Ovary (tissue), 3 donors: ENCODE measurements around the gene ZNFX1.

Experiments used
- POLR2A ChIP-seq: fragments of 450-650 bp; IDR thresholded peaks from one replicate; pipeline ENCODE4 v1.6.1; 2017; ENCODE audit warnings: antibody characterized with exemption, mild to moderate bottlenecking, moderate library complexity
- TF ChIP-seq, protein P1 (sequence below), 3 donors: fragments of 450-650 bp in 2 of 3; fragments of 200-600 bp in 1 of 3; IDR thresholded peaks; one replicate each; pipeline versions ENCODE4 v1.5.1 to v1.8.0; 2016 to 2022; ENCODE audit warnings: antibody characterized with exemption in 3 of 3, mild to moderate bottlenecking in 1 of 3
- donor health status: DM: no; HTN: no; CAD: no.

DNA sequence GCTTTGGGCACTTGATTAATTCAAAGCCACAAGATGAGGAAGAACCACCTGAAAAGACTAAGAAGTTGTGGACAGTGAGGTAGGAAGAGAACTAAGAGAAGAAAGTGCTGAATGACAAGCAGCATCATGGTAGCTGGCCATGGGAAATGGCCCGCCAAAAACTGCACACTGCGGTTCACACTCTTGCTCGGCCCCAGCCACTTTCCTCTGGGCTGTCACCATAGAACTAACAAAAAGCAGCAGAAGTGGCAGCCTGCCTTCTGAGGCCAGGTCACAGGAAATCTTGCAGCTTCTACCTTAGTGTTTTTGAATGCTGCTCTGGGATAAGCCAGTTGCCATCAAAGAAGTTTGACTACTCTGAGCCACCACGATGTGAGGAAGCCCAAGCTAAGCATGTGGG is 34.8 kb upstream of the ZNFX1 start:
- TF ChIP-seq, protein P1, sequence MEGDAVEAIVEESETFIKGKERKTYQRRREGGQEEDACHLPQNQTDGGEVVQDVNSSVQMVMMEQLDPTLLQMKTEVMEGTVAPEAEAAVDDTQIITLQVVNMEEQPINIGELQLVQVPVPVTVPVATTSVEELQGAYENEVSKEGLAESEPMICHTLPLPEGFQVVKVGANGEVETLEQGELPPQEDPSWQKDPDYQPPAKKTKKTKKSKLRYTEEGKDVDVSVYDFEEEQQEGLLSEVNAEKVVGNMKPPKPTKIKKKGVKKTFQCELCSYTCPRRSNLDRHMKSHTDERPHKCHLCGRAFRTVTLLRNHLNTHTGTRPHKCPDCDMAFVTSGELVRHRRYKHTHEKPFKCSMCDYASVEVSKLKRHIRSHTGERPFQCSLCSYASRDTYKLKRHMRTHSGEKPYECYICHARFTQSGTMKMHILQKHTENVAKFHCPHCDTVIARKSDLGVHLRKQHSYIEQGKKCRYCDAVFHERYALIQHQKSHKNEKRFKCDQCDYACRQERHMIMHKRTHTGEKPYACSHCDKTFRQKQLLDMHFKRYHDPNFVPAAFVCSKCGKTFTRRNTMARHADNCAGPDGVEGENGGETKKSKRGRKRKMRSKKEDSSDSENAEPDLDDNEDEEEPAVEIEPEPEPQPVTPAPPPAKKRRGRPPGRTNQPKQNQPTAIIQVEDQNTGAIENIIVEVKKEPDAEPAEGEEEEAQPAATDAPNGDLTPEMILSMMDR (IDR thresholded peaks at IDR 0.05) = no peak
- TF ChIP-seq POLR2A = no peak
